IMR-90 (cell line): ENCODE data around the gene CDR2L. TPM values are rescaled to one million over a fixed set of nuclear protein-coding genes. Genes with fewer than 3 reads are reported as not detected.

Experiments
- ATAC-seq: fragments of 200-7000 bp; cut with Tn5 transposase; 2 replicates; pipeline ENCODE4 v1.9.1; 2020; ENCODE audit warnings: low read depth, mild to moderate bottlenecking, moderate library complexity
- BruUV-seq: library from RNA; stranded (reverse); fragments of 400-500 nt; replicated peaks from 2 replicates; lab custom pipeline; 2021; lab: Mats Ljungman, UMichigan
- CTCF ChIA-PET: fragments of 300-600 bp; formaldehyde crosslinking; extraction: SDS; loops from one replicate; lab custom pipeline; 2021; ENCODE audit warnings: antibody characterized with exemption; lab: Yijun Ruan, JAX
- POLR2A ChIA-PET: fragments of 300-600 bp; sonication (Branson Sonifier 250); formaldehyde crosslinking; loops from one replicate; lab custom pipeline; 2022; ENCODE audit warnings: antibody characterized with exemption; ENCODE audit not compliant: unreplicated experiment; lab: Charles Lee
- DNase-seq: peaks from one replicate; pipeline ENCODE4 v3.0.0; 2013
- H2AFZ ChIP-seq: replicated peaks from 2 replicates; pipeline ENCODE3; 2013; ENCODE audit warnings: low read length, mild to moderate bottlenecking; ENCODE audit not compliant: poor library complexity
- H2AK5ac ChIP-seq: 2 replicates; pipeline ENCODE4 v1.6.1; 2013; ENCODE audit warnings: low read depth, low read length, inconsistent platforms
- H2AK9ac ChIP-seq: replicated peaks from 2 replicates; pipeline ENCODE3; 2013; ENCODE audit warnings: mild to moderate bottlenecking, low read depth, low read length, moderate library complexity; ENCODE audit not compliant: poor library complexity
- H2BK120ac ChIP-seq: 2 replicates; pipeline ENCODE4 v1.6.1; 2013; ENCODE audit warnings: low read depth, low read length, inconsistent platforms
- H2BK15ac ChIP-seq: 3 replicates; pipeline ENCODE4 v1.6.1; 2013; ENCODE audit warnings: low read depth, low read length, inconsistent platforms
- H2BK20ac ChIP-seq: 2 replicates; pipeline ENCODE4 v1.6.1; 2013; ENCODE audit warnings: low read depth, mild to moderate bottlenecking, inconsistent platforms, low read length, moderate library complexity
- H2BK5ac ChIP-seq: 2 replicates; pipeline ENCODE4 v1.6.1; 2013; ENCODE audit warnings: mild to moderate bottlenecking, low read depth, low read length, inconsistent platforms; ENCODE audit not compliant: poor library complexity, severe bottlenecking
- H3K14ac ChIP-seq: replicated peaks from 2 replicates; pipeline ENCODE4 v1.6.1; 2013; ENCODE audit warnings: low read depth, low read length, inconsistent platforms
- H3K18ac ChIP-seq: 2 replicates; pipeline ENCODE4 v1.6.1; 2013; ENCODE audit warnings: low read depth, low read length, control low read depth
- H3K23ac ChIP-seq: 2 replicates; pipeline ENCODE4 v1.6.1; 2013; ENCODE audit warnings: low read depth, low read length, inconsistent platforms
- H3K27ac ChIP-seq: 2 replicates; pipeline ENCODE4 v1.5.1; 2013; ENCODE audit warnings: mild to moderate bottlenecking, control low read depth, low read length; ENCODE audit not compliant: insufficient read depth
- H3K27me3 ChIP-seq: 2 replicates; pipeline ENCODE4 v1.6.1; 2013; ENCODE audit warnings: low read length; ENCODE audit not compliant: control insufficient read depth, insufficient read depth
- H3K36me3 ChIP-seq: 2 replicates; pipeline ENCODE4 v1.6.1; 2013; ENCODE audit warnings: low read length, mixed read lengths; ENCODE audit not compliant: control insufficient read depth, insufficient read depth
- H3K4ac ChIP-seq: 2 replicates; pipeline ENCODE4 v1.6.1; 2013; ENCODE audit warnings: low read depth, low read length, inconsistent platforms
- H3K4me1 ChIP-seq: 2 replicates; pipeline ENCODE4 v1.6.1; 2013; ENCODE audit warnings: low read length, mixed read lengths; ENCODE audit not compliant: control insufficient read depth, insufficient read depth
- H3K4me2 ChIP-seq: 2 replicates; pipeline ENCODE4 v1.6.1; 2013; ENCODE audit warnings: low read depth, mild to moderate bottlenecking, control low read depth, low read length, moderate library complexity
- H3K4me3 ChIP-seq: 2 replicates; pipeline ENCODE4 v1.5.1; 2013; ENCODE audit warnings: low read depth, mild to moderate bottlenecking, control low read depth, low read length, moderate library complexity; ENCODE audit not compliant: insufficient read depth
- H3K56ac ChIP-seq: 2 replicates; pipeline ENCODE4 v1.6.1; 2013; ENCODE audit warnings: low read length, inconsistent platforms; ENCODE audit not compliant: insufficient read depth; ENCODE audit errors: extremely low read depth
- H3K79me1 ChIP-seq, 2 experiments: 2 replicates each; pipeline ENCODE4 v1.6.1; 2013; ENCODE audit warnings: low read length in 2 of 2, inconsistent platforms in 1 of 2, low read depth in 1 of 2
- H3K9ac ChIP-seq: 2 replicates; pipeline ENCODE4 v1.6.1; 2013; ENCODE audit warnings: low read depth, low read length, control low read depth
- H3K9me1 ChIP-seq: 2 replicates; pipeline ENCODE4 v1.6.1; 2013; ENCODE audit warnings: low read length, inconsistent platforms; ENCODE audit not compliant: insufficient read depth
- H3K9me3 ChIP-seq: 2 replicates; pipeline ENCODE4 v1.6.1; 2013; ENCODE audit warnings: low read length; ENCODE audit not compliant: control insufficient read depth, insufficient read depth
- H4K20me1 ChIP-seq: 2 replicates; pipeline ENCODE4 v1.6.1; 2013; ENCODE audit warnings: low read length, inconsistent platforms; ENCODE audit not compliant: insufficient read depth
- H4K5ac ChIP-seq: 2 replicates; pipeline ENCODE4 v1.6.1; 2013; ENCODE audit warnings: mild to moderate bottlenecking, low read depth, low read length, control low read depth
- H4K8ac ChIP-seq, 2 experiments: 2 replicates each; pipeline ENCODE4 v1.6.1; 2013; ENCODE audit warnings: low read depth in 2 of 2, low read length in 2 of 2, control low read depth in 1 of 2, inconsistent platforms in 1 of 2
- H4K91ac ChIP-seq: 2 replicates; pipeline ENCODE4 v1.6.1; 2013; ENCODE audit warnings: low read depth, low read length, inconsistent platforms; ENCODE audit not compliant: insufficient read depth
- BHLHE40 ChIP-seq: fragments of 150-350 bp; IDR thresholded peaks from 2 replicates; pipeline ENCODE4 v1.6.1; 2016; ENCODE audit warnings: mild to moderate bottlenecking, low read depth, low read length
- CEBPB ChIP-seq: IDR thresholded peaks from 2 replicates; pipeline ENCODE4 v1.6.1; 2012; ENCODE audit warnings: low read depth, low read length, improper control_type of control experiment
- CHD1 ChIP-seq: IDR thresholded peaks from 2 replicates; pipeline ENCODE4 v1.6.1; 2012; ENCODE audit warnings: low read depth, low read length, improper control_type of control experiment
- FOS ChIP-seq: fragments of 150-350 bp; IDR thresholded peaks from 2 replicates; pipeline ENCODE4 v1.6.1; 2016; ENCODE audit warnings: low read depth, low read length
- MAFK ChIP-seq: IDR thresholded peaks from 2 replicates; pipeline ENCODE4 v1.6.1; 2012; ENCODE audit warnings: low read depth, low read length, improper control_type of control experiment
- MXI1 ChIP-seq: IDR thresholded peaks from 2 replicates; pipeline ENCODE4 v1.6.1; 2012; ENCODE audit warnings: low read depth, mild to moderate bottlenecking, low read length, moderate library complexity, borderline replicate concordance
- NFE2L2 ChIP-seq: fragments of 150-350 bp; IDR thresholded peaks from 2 replicates; pipeline ENCODE4 v1.6.1; 2016; ENCODE audit warnings: low read depth, mild to moderate bottlenecking, low read length
- RCOR1 ChIP-seq: IDR thresholded peaks from 2 replicates; pipeline ENCODE4 v1.6.1; 2012; ENCODE audit warnings: mild to moderate bottlenecking, low read length, improper control_type of control experiment; ENCODE audit not compliant: insufficient replicate concordance
- RFX5 ChIP-seq: IDR thresholded peaks from 2 replicates; pipeline ENCODE4 v1.8.0; 2012; ENCODE audit warnings: low read depth, mild to moderate bottlenecking, low read length, moderate library complexity
- SMC3 ChIP-seq: fragments of 150-350 bp; IDR thresholded peaks from 2 replicates; pipeline ENCODE4 v1.6.1; 2016; ENCODE audit warnings: low read depth, mild to moderate bottlenecking, antibody characterized with exemption, low read length, moderate library complexity
- WGBS, 2 experiments: methylation state at CpG; one replicate each; pipeline versions ENCODE4 v1.1.5 to v1.1.7; 2013; ENCODE audit warnings: missing lambda C conversion rate in 2 of 2; ENCODE audit not compliant: insufficient read length in 1 of 2; ENCODE audit errors: extremely low coverage in 2 of 2; 5-methylcytosine and 5-hydroxymethylcytosine counted together
- dilution Hi-C: fragments of 300-500 bp; cut with HindIII; formaldehyde crosslinking; loops from one replicate; pipeline ENCODE4 v1.14.3; 2018; ENCODE audit warnings: low sequenced_read_pairs; ENCODE audit not compliant: unreplicated experiment
- in situ Hi-C: fragments of 300-500 bp; cut with MboI; formaldehyde crosslinking; loops from 3 replicates; pipeline ENCODE4 v1.14.3; 2019; ENCODE audit warnings: low sequenced_read_pairs, inconsistent platforms, mixed read lengths
- intact Hi-C: fragments of 100-400 bp; cut with micrococcal nuclease; formaldehyde crosslinking; loops from 2 replicates; pipeline ENCODE4 v1.10.0; 2022
- polyA plus RNA-seq, 3 experiments: library from polyadenylated mRNA; depleted of rRNA; stranded (reverse); fragments of >200 nt; gene quantifications; 2 replicates each; pipeline ENCODE4 v1.2.3, GENCODE V29; 2012; ENCODE audit warnings: low replicate concordance in 1 of 3
- total RNA-seq: library from RNA; depleted of rRNA; stranded (reverse); fragments of >200 nt; gene quantifications from 2 replicates; pipeline ENCODE4 v1.2.3, GENCODE V29; 2012
- TF ChIP-seq, protein P1 (sequence below): fragments of 150-350 bp; IDR thresholded peaks from 2 replicates; pipeline ENCODE4 v1.6.1; 2016; ENCODE audit warnings: low read depth, mild to moderate bottlenecking, low read length, moderate library complexity, borderline replicate concordance

CDR2L gene
- total and polyA plus RNA-seq, 2 of the 4 experiments (the other 2 are of a cell fraction): 5.7 to 18.9 TPM

GRCh38 chr17:74972107-74972972 lies 15.1 kb upstream of the CDR2L start, which contains the start of gene HID1:
Gene HID1, minus strand, starts transcription at chr17:74972759. Its CDS starts 103 bp downstream, at chr17:74972656.
- peak within 1 kb of the TSS; percentile 34 for H3K4me3 ChIP-seq
- H3K56ac ChIP-seq: no peak within 1 kb of the TSS
- intact Hi-C loops (no loop called here), in situ Hi-C loops (no loop called here), dilution Hi-C loops (no loop called here)
- no peak within 1 kb of the TSS for H4K91ac ChIP-seq
- H3K23ac ChIP-seq: no peak within 1 kb of the TSS
- 4% methylated on average over 33 of the region's 95 CpGs; no CpG with 5 or more reads in 1 of the 2 experiments for WGBS, 2 experiments
- no peak for TF ChIP-seq FOS
- TF ChIP-seq RFX5: no peak
- no peak for TF ChIP-seq CEBPB
- TF ChIP-seq MAFK: no peak
- no peak for TF ChIP-seq NFE2L2
- TF ChIP-seq MXI1: no peak
- TF ChIP-seq, protein P1, sequence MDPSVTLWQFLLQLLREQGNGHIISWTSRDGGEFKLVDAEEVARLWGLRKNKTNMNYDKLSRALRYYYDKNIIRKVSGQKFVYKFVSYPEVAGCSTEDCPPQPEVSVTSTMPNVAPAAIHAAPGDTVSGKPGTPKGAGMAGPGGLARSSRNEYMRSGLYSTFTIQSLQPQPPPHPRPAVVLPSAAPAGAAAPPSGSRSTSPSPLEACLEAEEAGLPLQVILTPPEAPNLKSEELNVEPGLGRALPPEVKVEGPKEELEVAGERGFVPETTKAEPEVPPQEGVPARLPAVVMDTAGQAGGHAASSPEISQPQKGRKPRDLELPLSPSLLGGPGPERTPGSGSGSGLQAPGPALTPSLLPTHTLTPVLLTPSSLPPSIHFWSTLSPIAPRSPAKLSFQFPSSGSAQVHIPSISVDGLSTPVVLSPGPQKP: no peak
- TF ChIP-seq RCOR1: no peak
- no peak for TF ChIP-seq CHD1
- TF ChIP-seq BHLHE40: no peak
- no peak for TF ChIP-seq SMC3
- H4K5ac ChIP-seq: no peak within 1 kb of the TSS
- no peak within 1 kb of the TSS for H3K27ac ChIP-seq
- CTCF ChIA-PET: no interaction called here
- peak within 1 kb of the TSS; percentile 66 for H3K4me2 ChIP-seq
- H3K27me3 ChIP-seq: peaks cover 47% of the 10 kb centered on the region
- no peaks in the 10 kb centered on the region for H3K79me1 ChIP-seq
- no peak within 1 kb of the TSS for H2BK120ac ChIP-seq
- H3K9ac ChIP-seq: no peak within 1 kb of the TSS
- H2AK5ac ChIP-seq: no peak within 1 kb of the TSS
- DNase-seq: no peak
- no peak within 1 kb of the TSS for H4K8ac ChIP-seq
- H2BK15ac ChIP-seq: no peak within 1 kb of the TSS
- H2BK5ac ChIP-seq: no peak within 1 kb of the TSS
- ATAC-seq: peak; percentile 80
- H3K18ac ChIP-seq: no peak within 1 kb of the TSS
- H3K14ac ChIP-seq: no peak within 1 kb of the TSS
- H2BK20ac ChIP-seq: no peak within 1 kb of the TSS
- H2AFZ ChIP-seq: peak within 1 kb of the TSS; percentile 88
- BruUV-seq: no TSS peak
- H3K36me3 ChIP-seq: no peaks in the 10 kb centered on the region
- H2AK9ac ChIP-seq: no peak within 1 kb of the TSS
- 0 out of 2 replicates have a peak, but pooled peaks cover 2% of the 10 kb centered on the region for H3K4me1 ChIP-seq
- no peaks in the 10 kb centered on the region for H4K20me1 ChIP-seq
- POLR2A ChIA-PET: interaction anchor here (0.8 to 1.3 kb wide), 2 partner anchors 15 to 16 kb away, joined by 4 to 5 read pairs; partner anchors contain the start of gene CDR2L
- no peak within 1 kb of the TSS for H3K4ac ChIP-seq
- no peaks in the 10 kb centered on the region for H3K9me1 ChIP-seq
- H3K9me3 ChIP-seq: no peaks in the 10 kb centered on the region
